Left renal cortex interstitium (tissue), 4 donors: ENCODE results near the gene PNMT. TPM values are rescaled to one million over a fixed set of nuclear protein-coding genes. Genes with fewer than 3 reads are reported as not detected.
"Not testable (repeated sequence)": the region's sequence is repeated elsewhere in the genome, so short reads cannot be mapped to it uniquely, and the experiment has no call there.

Source experiments
- DNase-seq, 4 donors: peaks; one replicate each; pipeline ENCODE4 v3.0.0-alpha.2; 2013; ENCODE audit warnings: low read depth in 4 of 4, low spot score in 2 of 4, missing footprints in 1 of 4
- polyA plus RNA-seq, 4 donors: library from polyadenylated mRNA; unstranded; fragments of 120-200 nt; gene quantifications; one replicate each; pipeline ENCODE4 v1.2.1, GENCODE V29; 2013; ENCODE audit not compliant: insufficient read length in 4 of 4

Gene PNMT
- polyA plus RNA-seq, 4 donors = 2.1 to 4.5 (median 2.7) TPM

DNA sequence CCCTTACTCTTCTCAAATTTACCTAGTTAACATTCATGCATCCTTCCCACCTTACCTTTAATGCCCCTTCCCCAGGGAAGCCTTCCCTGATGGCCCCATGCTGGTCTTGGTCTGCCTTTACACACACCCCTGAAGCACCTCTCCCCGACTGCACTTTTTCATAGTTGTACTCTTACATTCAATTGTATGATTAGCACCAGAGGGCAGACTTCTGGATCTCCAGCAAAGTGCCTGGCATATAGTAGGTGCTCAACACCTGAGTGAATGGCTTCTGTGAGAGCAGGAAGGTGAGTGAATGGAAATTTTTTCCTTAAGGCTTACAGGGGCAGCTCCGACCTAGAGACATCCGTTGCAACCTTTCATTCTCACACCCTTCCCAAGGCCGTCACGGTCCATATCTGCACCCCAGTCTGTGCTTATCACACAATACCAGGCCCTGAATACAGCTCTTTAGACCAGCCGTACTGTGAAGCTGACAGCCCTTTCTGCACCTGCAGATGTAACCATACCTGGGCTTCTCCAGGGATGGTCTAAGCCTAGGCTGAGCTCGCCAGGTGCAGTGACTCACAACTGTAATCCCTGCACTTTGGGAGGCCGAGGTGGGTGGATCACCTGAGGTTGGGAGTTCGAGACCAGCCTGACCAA is 15.2 kb downstream of the PNMT start:
- no peak for DNase-seq

DNA sequence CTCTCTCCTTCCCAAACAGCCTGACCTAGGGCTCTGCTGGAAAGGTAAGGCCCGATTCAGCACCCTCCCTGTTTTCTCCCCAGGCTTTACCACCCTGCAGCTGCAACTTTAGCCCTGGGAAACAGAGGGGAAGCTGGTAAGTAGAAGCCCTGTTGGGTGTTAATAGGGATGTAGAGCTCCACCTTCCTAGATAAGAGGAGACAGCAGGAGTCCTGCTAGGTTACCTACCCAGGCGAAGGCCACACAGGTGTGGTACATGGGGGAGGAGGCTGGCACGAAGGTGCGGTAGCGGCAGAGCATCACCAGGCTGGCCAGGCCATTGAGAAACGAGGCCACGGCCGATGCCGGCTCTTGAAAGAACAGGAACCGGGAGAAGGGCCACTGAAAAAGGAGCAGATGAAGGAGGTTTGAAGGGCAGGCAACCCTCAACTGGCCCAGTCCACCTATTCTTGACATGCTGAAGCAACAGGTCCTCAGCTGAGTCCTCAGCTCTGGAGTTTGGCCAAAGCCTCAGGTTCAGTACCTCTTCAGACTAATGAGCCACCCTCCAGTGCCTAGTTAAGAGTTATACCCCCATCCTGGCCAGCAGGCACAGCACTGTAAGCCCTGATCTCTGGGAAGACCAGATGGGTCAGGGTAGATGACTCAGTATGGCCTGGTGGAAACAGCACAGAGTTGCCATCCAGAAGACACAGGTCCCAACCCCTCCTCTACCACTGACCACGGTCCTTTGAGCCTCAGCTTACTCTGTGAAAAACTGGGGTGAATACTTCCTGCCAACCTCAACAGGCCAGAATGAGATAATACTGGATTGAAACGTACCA is 16.3 kb downstream of the PNMT start:
- DNase-seq = no peak

DNA sequence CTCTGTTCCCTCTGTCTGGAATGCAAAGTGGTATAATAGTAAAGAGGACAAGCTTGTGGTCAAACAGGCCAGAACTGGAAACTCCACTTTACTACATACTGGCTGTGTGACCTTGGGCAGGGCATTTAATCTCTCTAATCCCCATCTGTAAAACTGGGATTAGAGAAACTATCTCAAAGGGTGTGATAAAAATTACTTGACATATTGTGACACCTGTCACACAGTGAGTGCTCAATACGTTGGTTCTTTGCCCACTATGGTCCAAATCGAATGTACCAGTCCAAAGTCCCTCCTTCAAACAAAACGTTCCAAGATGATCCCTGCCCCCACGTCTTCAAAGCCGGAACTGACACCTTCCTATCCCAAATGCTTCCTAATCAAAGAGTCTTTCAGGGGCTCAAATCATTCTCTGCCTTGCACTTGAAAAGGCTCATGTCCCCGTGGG is 18.9 kb downstream of the PNMT start:
- no peak for DNase-seq

DNA sequence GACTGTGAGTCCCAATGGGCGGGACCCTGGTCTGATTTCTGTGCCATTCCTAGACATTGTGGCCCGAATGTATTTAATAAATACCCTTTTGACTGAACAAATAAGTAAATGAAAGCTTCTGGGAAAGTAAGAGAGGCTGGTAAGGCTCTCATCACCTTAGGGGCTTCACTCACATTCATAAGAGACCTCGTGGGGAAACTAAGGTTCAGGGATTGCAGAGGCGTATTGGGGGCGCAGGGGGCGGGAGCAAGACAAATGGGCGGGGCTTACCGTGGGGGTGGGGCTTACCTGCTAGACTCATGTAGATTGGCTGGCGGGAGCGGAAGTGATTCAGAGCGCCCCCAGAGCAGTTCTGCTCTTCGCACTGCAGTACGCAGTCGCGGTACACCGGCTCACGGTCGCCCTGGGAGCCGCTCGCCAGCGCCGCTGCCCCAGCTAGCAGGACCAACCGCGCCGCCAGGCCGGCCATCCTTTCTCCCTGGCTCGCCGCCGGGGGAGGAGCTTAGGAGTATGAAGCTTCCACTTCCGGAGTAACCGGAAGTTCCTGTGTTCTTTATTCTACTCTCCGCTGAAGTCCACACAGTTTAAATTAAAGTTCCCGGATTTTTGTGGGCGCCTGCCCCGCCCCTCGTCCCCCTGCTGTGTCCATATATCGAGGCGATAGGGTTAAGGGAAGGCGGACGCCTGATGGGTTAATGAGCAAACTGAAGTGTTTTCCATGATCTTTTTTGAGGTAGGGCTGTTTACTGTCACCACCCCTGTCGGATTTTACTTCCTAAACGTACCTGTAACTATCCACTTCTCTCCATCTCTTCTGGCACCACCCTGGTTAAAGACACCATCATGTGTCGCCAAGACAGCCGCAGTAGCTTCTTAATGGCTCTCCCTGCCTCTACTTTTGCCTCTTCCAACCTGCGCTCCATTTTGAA is 19.6 kb downstream of the PNMT start, which contains the start of gene PGAP3:
Gene PGAP3 (minus strand): TSS at position 512 of the 929 bp plus-strand sequence. CDS start 43 bp downstream, at position 469.
- peak in 2 of 4 donors; percentile 86 to 88 for DNase-seq

DNA sequence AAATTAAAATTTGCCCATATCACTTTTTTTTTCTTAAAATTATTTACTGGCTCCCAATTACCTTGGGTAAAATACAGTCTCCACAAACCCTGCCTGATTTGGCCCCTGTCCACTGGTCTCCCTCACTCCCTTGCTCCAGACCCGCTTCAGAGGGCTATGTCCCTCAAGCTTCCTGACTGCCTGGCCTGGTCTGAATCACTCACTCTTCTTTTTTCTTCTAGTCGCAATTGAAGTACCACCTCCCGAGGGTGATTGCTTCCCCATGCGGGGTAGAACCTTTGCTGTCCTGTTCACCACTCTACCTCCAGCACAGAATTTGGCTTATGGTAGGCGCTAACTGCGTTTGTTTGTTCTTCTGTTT is 20.2 kb downstream of the PNMT start:
- DNase-seq = no peak

DNA sequence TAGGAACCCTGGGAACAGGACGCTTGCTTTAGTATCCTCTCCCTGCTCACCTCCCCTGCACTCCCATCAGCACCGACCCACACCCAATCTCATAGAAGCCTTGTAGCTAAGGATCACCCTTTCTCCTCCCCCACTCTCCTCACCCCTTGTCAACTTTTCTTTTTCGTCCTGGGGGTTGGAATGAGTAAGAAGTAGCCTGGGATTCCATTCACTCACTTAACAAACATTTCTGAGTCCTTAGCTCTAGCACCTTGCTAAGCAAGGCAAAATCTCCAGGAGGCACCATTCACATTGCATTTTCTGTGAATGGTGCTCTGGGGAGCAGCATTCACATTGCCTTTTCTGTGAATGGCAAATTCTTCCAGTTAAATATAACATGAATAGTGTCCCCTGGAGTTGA is 20.7 kb downstream of the PNMT start:
- DNase-seq = no peak

DNA sequence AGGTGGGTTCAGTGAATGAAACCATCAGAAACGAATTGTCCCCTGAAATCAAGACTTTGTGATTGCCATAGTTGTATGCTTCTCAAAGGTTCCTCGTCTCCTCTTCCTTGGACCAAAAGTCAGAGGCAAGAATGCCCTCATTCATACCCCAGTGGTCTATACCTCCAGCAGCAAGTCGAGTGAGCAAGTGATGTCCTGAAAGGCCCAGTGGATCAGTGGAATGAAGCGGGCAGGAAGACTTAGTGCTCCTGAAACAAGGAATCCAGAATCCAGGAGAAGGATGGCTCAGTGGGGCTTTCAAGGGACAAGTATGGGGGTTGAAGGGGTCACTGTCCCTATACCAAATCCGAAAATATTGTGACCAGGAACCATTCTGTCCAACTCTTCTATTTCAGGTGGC is 26.3 kb downstream of the PNMT start:
- DNase-seq = no peak

DNA sequence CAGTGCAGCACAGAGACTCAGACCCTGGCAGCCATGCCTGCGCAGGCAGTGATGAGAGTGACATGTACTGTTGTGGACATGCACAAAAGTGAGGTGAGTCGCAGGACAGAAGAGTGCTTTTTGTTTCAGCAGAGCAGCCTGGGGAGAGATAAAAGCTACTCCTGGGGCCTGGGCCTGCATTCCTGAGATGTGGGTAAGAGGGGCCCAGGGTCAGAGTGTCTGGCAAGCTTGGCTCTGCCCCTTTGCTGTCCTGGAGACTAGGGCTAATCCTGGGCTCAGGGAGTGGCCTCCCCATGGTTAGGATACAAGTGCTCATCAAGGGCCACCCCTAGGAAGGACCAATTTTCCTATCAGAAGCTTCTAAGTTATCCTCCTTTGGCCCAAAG is 26.8 kb downstream of the PNMT start:
- DNase-seq = no peak

DNA sequence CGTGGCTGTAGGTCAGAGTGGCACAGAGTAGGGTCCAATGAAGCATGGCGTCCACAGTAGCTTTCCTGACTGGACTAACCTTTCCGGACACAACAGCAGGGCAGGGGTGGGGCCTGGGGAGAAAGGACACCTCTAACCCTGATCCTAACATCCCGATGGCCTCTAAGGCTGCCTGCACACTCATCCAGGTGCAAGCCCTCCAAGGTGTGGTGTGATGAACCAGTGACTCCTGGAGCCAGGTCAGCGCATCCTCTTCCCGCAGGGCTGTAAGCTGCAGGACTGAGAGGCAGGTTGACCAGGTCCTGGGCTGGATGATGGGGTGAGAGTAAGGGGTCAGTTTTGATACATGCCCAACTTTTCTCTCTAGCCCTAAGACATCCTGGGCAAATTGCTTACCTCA is 28.5 kb downstream of the PNMT start:
- DNase-seq = no peak

DNA sequence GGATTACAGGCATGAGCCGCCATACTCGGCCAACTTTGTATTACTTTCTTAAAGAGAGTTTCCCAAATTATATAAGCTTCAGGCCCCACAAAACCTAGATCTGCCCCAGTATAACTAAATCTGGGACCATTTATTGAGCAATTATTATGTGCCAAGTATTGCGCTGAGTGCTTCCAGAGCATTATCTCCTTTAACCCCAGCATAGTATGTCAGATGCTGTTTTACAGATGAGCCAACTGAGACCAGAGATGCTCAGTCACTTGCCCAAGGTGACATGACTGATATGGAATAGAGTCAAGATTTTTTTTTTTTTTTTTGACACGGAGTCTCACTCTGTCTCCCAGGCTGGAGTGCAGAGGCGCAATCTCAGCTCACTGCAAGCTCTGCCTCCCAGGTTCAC is 29.7 kb downstream of the PNMT start:
- no peak for DNase-seq

DNA sequence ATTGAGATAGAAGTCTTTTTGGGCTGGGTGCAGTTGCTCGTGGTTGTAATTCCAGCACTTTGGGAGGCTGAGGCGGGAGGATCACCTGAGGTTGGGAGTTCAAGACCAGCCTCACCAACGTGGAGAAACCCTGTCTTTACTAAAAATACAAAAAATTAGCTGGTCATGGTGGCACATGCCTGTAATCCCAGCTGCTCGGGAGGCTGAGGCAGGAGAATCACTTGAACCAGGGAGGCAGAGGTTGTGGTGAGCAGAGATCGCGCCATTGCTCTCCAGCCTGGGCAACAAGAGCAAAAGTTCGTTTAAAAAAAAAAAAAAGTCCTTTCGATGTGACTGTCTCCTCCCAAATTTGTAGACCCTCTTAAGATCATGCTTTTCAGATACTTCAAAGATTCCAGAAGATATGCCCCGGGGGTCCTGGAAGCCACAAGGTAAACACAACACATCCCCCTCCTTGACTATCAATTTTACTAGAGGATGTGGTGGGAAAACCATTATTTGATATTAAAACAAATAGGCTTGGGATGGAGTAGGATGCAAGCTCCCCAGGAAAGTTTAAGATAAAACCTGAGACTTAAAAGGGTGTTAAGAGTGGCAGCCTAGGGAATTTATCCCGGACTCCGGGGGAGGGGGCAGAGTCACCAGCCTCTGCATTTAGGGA is 31.0 kb downstream of the PNMT start:
- DNase-seq = not testable (repeated sequence)

DNA sequence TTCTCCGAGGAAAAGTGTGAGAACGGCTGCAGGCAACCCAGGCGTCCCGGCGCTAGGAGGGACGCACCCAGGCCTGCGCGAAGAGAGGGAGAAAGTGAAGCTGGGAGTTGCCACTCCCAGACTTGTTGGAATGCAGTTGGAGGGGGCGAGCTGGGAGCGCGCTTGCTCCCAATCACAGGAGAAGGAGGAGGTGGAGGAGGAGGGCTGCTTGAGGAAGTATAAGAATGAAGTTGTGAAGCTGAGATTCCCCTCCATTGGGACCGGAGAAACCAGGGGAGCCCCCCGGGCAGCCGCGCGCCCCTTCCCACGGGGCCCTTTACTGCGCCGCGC is 31.5 kb downstream of the PNMT start, which contains the start of gene ERBB2:
Gene ERBB2 (plus strand): TSS at position 247 of the 330 bp plus-strand sequence. CDS start 175 bp downstream, outside the sequence.
- DNase-seq = peak in 1 of 4 donors; percentile 84

DNA sequence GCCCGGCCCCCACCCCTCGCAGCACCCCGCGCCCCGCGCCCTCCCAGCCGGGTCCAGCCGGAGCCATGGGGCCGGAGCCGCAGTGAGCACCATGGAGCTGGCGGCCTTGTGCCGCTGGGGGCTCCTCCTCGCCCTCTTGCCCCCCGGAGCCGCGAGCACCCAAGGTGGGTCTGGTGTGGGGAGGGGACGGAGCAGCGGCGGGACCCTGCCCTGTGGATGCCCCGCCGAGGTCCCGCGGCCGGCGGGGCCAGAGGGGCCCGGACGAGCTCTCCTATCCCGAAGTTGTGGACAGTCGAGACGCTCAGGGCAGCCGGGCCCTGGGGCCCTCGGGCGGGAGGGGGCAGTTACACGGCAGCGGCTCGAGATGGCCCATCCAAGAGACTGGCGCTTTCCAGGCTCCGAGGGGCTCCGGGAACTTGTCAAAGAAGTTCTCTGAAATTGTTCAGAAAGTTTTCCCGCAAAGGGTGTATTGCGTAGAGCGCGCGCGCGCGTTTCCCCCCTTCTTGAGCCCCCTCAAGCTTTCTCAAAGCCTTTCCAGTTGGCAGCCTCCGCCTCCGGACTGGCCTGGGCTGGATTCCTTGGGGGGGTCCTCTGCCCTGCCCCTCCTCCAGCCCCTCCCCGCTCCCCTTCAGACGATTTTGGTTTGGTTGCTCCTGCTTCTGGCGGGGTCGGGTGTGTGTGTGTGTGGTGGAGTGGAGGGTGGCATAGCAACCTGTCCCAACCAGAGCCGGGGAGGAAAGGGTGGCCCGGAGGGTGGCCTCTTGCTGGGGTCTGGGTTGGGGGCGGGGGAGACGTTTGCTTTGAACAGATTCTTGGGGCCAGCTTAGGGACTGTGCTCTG is 32.1 kb downstream of the PNMT start:
- no peak for DNase-seq

DNA sequence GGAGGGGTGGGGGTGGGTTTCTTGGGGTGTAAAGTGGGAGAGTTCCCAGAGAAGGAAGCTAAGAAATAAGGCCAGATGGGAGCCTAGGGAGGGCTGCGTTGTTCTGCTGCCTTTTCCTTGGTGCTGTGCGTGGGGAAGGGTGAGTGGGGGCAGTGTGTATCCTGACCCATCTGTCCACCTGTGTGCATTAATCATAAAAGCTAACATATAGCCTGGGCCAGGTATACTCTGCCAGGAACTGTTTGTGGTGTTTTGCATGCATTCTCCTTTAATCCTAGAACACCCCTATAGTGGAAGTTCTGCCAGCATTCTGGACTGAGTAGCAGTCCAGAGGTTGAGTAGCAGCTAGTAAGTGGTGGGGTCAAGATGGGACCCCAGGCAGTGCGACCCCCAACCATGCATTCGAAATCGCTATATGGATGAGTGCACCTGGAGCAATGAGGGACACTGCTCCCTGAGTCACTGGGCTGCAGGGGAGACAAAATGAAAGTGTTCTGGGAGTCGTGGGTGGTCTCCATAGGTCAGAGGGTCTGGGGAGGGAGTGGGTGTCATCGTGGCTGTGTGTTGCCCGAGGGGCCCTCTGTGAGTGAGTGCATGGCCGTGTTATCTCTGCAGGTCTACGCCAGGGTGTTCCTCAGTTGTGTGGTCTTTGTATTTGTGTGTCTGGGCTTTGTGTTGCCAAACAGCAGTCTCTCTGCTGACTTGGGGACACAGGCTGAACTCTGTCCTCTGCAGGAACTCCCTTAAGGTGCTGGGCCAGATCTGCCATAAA is 32.9 kb downstream of the PNMT start:
- DNase-seq = no peak

DNA sequence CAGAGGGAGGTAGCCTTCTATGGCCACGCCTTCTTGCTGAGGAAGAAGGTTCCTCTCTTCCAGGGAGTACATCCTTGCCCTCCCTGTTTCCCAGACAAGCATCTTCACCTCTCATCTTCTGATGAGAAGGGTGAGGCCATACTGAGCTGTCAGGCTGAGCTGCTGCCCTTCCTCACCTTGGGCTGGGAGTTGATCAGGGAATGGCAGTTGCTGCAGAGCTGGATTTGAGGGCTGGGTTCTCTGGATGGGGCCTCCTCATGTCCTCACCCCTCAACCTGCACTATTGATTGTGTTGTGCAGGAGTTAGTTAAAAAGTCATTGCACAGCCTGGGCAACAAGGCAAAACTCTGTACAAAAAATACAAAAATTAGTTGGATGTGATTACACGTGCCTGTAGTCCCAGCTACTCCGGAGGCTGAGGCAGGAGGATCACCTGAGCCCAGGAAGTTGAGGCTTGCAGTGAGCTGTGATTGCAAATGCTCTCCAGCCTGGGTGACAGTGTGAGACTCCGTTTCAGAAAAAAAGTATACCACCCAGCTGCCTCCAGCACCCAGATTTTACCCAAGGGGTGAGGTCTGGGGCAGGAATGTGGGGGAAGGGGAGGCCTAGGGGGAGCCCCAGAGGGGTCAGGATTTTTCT is 33.6 kb downstream of the PNMT start:
- DNase-seq = no peak

DNA sequence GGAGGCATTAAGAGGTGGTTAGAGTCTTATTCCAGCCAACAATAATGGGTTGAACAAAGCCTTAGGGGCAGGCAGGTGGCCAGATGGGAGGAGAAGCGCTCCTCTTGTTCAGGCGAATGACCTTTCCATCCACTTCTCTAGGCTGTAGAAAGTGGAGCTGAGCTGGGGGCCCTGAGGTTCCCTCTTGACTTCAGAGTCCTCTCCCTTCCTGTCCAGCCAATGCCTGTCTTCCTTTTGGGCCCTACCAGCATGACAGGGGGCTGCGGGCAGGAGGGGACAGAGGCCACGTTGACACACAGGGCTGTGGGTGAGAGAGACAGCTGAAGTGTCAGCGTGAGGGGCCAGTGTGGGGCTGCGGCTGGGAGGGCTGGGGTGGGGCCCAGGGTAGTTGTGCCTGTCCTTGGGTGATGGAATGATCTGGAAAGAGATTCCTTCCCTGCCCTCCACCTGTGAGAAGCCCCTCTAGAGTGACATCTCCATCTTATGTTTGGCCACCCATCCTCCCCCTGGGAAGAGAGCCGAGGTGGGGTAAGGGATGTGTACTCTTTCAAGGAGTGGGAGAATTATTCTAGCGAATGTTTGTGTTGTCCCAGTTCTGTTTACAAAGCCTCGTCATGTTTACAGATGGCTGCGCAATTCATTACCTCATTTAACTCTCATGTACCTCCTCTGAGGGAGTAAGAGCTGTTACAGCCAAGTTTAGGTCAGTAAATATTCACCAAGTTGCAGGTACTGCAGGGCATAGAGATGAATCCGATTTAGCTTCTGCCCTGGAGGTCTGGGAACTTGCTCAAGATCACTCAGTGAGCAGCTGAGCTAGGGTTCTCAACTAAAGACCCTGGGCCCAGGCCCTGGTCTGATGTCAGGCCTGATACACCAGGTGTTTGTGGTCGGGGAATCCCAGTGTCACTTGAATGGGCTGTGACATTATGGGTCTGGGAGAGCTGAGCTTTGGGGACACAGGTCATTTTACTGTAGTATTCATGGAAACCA is 34.9 kb downstream of the PNMT start:
- no peak for DNase-seq

DNA sequence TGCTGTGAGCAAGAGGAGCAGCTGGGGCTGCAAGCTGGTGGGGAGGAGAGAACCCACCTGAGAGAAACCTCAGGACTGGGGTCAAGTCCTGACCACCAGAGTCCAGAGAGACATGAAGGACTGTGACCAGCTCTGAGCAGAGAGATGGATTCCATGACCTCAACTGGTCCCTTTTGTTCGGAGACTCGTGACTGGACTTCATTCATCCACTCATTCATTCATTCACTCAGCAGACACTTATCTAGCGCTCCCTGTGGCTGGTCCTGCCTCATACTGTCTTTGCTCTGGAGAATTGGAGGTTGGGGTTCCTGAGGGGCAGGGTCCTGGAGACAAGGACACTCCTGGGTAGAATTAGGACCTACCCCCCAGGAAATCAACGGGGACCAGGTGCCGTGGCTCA is 35.7 kb downstream of the PNMT start:
- DNase-seq = no peak
